GM12878 (cell line): ENCODE measurements around the gene CASQ1. TPM values are rescaled to one million over a fixed set of nuclear protein-coding genes. Genes with fewer than 3 reads are reported as not detected.

Source experiments
- CBX3 ChIP-seq: fragments of 200-600 bp; sonication (generic); IDR thresholded peaks from 2 replicates; pipeline ENCODE4 v1.6.1; 2016; ENCODE audit warnings: low read depth, borderline replicate concordance
- KDM1A ChIP-seq: fragments of 200-600 bp; sonication (generic); IDR thresholded peaks from 2 replicates; pipeline ENCODE4 v1.6.1; 2016; ENCODE audit warnings: borderline replicate concordance
- NRF1 ChIP-seq: conservative IDR thresholded peaks from 2 replicates; pipeline ENCODE4 v1.6.1; 2011; ENCODE audit warnings: mild to moderate bottlenecking, low read depth, low read length, improper control_type of control experiment
- POLR2AphosphoS5 ChIP-seq: IDR thresholded peaks from 2 replicates; pipeline ENCODE4 v1.6.1; 2011; ENCODE audit warnings: mild to moderate bottlenecking, low read length, inconsistent platforms
- RAD21 ChIP-seq: IDR thresholded peaks from 2 replicates; pipeline ENCODE4 v1.6.1; 2011; ENCODE audit warnings: mild to moderate bottlenecking, low read depth, low read length, moderate library complexity; ENCODE audit not compliant: insufficient read depth
- RCOR1 ChIP-seq: conservative IDR thresholded peaks from 2 replicates; pipeline ENCODE4 v1.6.1; 2012; ENCODE audit warnings: low read depth, low read length, improper control_type of control experiment
- SPI1 ChIP-seq: IDR thresholded peaks from 2 replicates; pipeline ENCODE4 v1.6.1; 2011; ENCODE audit warnings: low read depth, mild to moderate bottlenecking, low read length, moderate library complexity, borderline replicate concordance; ENCODE audit not compliant: insufficient read depth
- TCF7 ChIP-seq: IDR thresholded peaks from 2 replicates; pipeline ENCODE4 v1.6.1; 2014; ENCODE audit warnings: antibody characterized with exemption, borderline replicate concordance
- polyA plus RNA-seq, 11 experiments: library from polyadenylated mRNA; depleted of rRNA in 4 of 11; unstranded in 6 of 11; stranded (reverse) in 5 of 11; fragments of >200 nt; fragmentation: Nextera tagmentation in 4 of 11; fragmentation: Illumina TruSeq in 1 of 11; extraction: Ambion mirVana in 4 of 11; extraction: Trizol in 1 of 11; gene quantifications; 1 replicate in 1 of 11; 2 replicates in 10 of 11; pipeline versions ENCODE4 v1.2.1 to v1.2.3, GENCODE V29; 2011 to 2016; ENCODE audit warnings: inconsistent platforms in 2 of 11, missing spikeins in 2 of 11, low read depth in 1 of 11
- total RNA-seq, 4 experiments: library from RNA; depleted of rRNA in 3 of 4; stranded (reverse); fragments of >200 nt in 3 of 4; fragmentation: Illumina TruSeq in 1 of 4; extraction: Trizol in 1 of 4; gene quantifications; 2 replicates each; pipeline versions ENCODE4 v1.2.1 to v1.2.3, GENCODE V29; 2013 to 2021
- TF ChIP-seq, protein P1 (sequence below): fragments of 450-650 bp; IDR thresholded peaks from 2 replicates; pipeline ENCODE4 v1.6.1; 2017; ENCODE audit warnings: mild to moderate bottlenecking, moderate library complexity
- TF ChIP-seq, protein P2 (sequence below): IDR thresholded peaks from 2 replicates; pipeline ENCODE4 v1.6.1; 2012; ENCODE audit warnings: low read length, inconsistent platforms
- TF ChIP-seq, protein P3 (sequence below): fragments of 450-650 bp; IDR thresholded peaks from 2 replicates; pipeline ENCODE4 v1.6.1; 2016; ENCODE audit warnings: mild to moderate bottlenecking, moderate library complexity, borderline replicate concordance
- TF ChIP-seq, protein P4 (sequence below): fragments of 450-650 bp; IDR thresholded peaks from 2 replicates; pipeline ENCODE4 v1.6.1; 2017; ENCODE audit warnings: mild to moderate bottlenecking, moderate library complexity
- TF ChIP-seq, protein P5 (sequence below): fragments of 450-650 bp; IDR thresholded peaks from 2 replicates; pipeline ENCODE4 v1.6.1; 2016; ENCODE audit warnings: mild to moderate bottlenecking

The CASQ1 gene
- total and polyA plus RNA-seq, 10 of the 15 experiments (the other 5 are each of a cell fraction or from before 2014, with no cell fraction given): 0.10 to 0.77 (median 0.34) TPM

DNA sequence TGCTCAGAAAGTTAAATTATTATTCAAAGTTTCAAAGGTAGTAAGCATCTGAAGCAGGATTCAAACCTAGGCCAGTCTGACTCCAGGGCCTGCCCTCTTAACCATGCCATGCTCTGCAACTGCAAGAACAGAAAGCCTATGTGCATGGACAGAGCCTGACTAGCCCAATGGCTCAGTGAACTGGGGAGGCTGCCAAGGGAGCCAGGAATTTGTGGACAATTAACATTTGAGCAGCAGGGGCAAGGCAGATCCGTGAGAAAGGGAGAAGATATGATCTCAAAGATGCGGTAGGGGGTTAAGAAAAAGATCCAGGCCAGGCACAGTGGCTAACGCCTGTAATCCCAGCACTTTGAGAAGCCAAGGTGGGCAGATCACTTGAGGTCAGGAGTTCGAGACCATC is 45.5 kb upstream of the CASQ1 start (continued):
- TF ChIP-seq, protein P1, sequence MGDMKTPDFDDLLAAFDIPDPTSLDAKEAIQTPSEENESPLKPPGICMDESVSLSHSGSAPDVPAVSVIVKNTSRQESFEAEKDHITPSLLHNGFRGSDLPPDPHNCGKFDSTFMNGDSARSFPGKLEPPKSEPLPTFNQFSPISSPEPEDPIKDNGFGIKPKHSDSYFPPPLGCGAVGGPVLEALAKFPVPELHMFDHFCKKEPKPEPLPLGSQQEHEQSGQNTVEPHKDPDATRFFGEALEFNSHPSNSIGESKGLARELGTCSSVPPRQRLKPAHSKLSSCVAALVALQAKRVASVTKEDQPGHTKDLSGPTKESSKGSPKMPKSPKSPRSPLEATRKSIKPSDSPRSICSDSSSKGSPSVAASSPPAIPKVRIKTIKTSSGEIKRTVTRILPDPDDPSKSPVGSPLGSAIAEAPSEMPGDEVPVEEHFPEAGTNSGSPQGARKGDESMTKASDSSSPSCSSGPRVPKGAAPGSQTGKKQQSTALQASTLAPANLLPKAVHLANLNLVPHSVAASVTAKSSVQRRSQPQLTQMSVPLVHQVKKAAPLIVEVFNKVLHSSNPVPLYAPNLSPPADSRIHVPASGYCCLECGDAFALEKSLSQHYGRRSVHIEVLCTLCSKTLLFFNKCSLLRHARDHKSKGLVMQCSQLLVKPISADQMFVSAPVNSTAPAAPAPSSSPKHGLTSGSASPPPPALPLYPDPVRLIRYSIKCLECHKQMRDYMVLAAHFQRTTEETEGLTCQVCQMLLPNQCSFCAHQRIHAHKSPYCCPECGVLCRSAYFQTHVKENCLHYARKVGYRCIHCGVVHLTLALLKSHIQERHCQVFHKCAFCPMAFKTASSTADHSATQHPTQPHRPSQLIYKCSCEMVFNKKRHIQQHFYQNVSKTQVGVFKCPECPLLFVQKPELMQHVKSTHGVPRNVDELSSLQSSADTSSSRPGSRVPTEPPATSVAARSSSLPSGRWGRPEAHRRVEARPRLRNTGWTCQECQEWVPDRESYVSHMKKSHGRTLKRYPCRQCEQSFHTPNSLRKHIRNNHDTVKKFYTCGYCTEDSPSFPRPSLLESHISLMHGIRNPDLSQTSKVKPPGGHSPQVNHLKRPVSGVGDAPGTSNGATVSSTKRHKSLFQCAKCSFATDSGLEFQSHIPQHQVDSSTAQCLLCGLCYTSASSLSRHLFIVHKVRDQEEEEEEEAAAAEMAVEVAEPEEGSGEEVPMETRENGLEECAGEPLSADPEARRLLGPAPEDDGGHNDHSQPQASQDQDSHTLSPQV: no peak
- TF ChIP-seq NRF1 (no peak), TCF7 (no peak), POLR2AphosphoS5 (no peak), RAD21 (no peak), CBX3 (no peak), SPI1 (no peak), RCOR1 (no peak), KDM1A (no peak)
- TF ChIP-seq, protein P2, sequence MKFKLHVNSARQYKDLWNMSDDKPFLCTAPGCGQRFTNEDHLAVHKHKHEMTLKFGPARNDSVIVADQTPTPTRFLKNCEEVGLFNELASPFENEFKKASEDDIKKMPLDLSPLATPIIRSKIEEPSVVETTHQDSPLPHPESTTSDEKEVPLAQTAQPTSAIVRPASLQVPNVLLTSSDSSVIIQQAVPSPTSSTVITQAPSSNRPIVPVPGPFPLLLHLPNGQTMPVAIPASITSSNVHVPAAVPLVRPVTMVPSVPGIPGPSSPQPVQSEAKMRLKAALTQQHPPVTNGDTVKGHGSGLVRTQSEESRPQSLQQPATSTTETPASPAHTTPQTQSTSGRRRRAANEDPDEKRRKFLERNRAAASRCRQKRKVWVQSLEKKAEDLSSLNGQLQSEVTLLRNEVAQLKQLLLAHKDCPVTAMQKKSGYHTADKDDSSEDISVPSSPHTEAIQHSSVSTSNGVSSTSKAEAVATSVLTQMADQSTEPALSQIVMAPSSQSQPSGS: no peak
- TF ChIP-seq, protein P3, sequence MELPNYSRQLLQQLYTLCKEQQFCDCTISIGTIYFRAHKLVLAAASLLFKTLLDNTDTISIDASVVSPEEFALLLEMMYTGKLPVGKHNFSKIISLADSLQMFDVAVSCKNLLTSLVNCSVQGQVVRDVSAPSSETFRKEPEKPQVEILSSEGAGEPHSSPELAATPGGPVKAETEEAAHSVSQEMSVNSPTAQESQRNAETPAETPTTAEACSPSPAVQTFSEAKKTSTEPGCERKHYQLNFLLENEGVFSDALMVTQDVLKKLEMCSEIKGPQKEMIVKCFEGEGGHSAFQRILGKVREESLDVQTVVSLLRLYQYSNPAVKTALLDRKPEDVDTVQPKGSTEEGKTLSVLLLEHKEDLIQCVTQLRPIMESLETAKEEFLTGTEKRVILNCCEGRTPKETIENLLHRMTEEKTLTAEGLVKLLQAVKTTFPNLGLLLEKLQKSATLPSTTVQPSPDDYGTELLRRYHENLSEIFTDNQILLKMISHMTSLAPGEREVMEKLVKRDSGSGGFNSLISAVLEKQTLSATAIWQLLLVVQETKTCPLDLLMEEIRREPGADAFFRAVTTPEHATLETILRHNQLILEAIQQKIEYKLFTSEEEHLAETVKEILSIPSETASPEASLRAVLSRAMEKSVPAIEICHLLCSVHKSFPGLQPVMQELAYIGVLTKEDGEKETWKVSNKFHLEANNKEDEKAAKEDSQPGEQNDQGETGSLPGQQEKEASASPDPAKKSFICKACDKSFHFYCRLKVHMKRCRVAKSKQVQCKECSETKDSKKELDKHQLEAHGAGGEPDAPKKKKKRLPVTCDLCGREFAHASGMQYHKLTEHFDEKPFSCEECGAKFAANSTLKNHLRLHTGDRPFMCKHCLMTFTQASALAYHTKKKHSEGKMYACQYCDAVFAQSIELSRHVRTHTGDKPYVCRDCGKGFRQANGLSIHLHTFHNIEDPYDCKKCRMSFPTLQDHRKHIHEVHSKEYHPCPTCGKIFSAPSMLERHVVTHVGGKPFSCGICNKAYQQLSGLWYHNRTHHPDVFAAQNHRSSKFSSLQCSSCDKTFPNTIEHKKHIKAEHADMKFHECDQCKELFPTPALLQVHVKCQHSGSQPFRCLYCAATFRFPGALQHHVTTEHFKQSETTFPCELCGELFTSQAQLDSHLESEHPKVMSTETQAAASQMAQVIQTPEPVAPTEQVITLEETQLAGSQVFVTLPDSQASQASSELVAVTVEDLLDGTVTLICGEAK: no peak
- TF ChIP-seq, protein P4, sequence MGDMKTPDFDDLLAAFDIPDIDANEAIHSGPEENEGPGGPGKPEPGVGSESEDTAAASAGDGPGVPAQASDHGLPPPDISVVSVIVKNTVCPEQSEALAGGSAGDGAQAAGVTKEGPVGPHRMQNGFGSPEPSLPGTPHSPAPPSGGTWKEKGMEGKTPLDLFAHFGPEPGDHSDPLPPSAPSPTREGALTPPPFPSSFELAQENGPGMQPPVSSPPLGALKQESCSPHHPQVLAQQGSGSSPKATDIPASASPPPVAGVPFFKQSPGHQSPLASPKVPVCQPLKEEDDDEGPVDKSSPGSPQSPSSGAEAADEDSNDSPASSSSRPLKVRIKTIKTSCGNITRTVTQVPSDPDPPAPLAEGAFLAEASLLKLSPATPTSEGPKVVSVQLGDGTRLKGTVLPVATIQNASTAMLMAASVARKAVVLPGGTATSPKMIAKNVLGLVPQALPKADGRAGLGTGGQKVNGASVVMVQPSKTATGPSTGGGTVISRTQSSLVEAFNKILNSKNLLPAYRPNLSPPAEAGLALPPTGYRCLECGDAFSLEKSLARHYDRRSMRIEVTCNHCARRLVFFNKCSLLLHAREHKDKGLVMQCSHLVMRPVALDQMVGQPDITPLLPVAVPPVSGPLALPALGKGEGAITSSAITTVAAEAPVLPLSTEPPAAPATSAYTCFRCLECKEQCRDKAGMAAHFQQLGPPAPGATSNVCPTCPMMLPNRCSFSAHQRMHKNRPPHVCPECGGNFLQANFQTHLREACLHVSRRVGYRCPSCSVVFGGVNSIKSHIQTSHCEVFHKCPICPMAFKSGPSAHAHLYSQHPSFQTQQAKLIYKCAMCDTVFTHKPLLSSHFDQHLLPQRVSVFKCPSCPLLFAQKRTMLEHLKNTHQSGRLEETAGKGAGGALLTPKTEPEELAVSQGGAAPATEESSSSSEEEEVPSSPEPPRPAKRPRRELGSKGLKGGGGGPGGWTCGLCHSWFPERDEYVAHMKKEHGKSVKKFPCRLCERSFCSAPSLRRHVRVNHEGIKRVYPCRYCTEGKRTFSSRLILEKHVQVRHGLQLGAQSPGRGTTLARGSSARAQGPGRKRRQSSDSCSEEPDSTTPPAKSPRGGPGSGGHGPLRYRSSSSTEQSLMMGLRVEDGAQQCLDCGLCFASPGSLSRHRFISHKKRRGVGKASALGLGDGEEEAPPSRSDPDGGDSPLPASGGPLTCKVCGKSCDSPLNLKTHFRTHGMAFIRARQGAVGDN: no peak
- TF ChIP-seq, protein P5, sequence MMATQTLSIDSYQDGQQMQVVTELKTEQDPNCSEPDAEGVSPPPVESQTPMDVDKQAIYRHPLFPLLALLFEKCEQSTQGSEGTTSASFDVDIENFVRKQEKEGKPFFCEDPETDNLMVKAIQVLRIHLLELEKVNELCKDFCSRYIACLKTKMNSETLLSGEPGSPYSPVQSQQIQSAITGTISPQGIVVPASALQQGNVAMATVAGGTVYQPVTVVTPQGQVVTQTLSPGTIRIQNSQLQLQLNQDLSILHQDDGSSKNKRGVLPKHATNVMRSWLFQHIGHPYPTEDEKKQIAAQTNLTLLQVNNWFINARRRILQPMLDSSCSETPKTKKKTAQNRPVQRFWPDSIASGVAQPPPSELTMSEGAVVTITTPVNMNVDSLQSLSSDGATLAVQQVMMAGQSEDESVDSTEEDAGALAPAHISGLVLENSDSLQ: no peak
